Stimulated activated CD4-positive, alpha-beta T cell treated with anti-CD3 and anti-CD28 coated beads, Interleukin-12 subunit alpha, Interleukin-12 subunit beta, amount 100 ng/mL, for 4 hours (primary cell): ENCODE results near the gene VPS33A.

Experiments used
- DNase-seq: peaks from one replicate; pipeline ENCODE4 v3.0.0-alpha.2; 2020

The VPS33A gene

DNA sequence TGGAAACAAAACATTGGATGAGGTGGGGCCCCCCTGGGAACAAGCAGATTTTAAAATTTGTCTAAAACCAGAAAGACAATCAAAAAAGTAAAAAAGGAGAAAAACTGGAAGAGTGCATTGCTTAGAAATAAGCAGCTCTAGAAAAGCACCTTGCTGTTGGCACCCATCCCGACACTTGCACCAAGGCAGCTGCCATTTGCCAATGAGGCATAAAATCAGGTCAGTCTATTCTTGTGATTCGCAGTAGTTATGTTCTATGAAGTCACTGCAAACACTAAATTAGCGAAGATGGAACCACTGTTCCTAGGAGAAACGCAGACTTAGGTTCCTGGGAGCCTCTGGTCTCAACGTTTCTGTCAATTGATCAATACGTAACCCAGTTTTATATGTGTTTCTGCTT is 16.2 kb downstream of the VPS33A start:
- no peak for DNase-seq

DNA sequence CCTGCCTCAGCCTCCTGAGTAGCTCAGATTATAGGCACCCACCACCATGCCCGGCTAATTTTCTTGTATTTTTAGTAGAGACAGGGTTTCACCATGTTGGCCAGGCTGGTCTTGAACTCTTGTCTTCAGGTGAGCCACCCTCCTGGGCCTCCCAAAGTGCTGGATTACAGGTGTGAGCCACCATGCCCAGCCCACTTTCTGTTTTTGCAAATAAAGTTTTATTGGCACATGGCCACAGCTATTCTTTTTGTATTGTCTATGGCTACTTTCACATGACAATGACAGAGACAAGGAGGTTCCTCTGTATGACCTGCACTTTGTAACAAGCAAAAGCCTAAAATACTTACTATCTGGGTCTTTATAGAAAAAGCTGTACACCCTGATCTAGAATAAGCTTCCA is 20.7 kb downstream of the VPS33A start:
- DNase-seq, result no peak

DNA sequence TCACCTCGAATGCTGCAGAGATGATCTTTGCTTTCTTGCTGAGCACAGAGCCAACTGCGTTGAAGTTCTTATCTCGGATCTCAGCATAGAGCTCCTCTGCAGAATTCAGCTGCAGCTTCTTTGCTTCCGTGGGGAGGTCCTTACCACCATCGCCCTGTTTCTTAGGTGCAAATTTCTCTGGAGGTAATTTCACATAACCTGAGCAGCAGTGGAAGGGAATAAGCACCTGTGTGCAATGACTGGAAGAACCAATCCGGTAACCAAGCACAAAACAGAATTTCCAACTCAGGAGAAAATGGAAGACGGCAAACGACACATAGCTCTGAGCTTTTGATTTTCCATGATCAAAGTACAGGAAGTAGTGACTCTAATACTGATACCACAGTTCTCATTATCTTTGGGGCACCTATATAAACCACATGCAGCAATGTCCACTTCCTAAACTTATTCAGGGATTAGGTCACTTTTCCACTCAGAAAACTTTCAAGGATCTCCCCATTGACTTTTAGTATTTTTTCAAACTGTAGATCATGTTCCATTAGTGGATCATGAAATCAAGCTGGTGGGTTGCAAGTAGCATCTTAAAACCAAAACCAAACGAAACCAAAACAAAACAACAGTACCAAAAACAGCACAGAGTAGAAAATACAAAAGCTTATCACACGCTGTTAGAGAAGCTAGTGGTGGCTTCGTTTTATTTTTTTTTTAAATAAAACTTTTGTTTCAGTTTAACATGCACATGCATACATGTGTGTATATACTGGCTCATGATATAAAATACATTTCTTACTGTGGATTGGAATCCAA is 21.5 kb downstream of the VPS33A start:
- no peak for DNase-seq

DNA sequence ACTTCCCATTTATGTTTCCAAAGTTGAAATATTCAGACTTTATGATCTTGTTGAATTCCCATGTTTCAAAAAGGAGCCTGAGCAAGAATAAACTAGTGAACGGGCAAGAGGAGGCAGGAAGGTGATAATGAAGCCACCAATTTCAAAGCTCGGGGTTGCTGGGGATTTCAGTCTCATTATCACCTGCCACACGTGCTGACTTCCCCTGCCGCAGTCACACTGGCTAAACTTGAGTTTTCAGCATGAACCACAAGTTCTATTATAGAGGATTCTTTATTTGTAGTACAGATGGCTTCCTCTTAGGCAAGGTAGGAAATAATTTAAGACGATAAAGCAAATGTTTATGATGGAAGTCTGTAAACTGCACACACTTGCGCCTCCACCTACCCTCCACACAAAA is 22.3 kb downstream of the VPS33A start:
- no peak for DNase-seq

DNA sequence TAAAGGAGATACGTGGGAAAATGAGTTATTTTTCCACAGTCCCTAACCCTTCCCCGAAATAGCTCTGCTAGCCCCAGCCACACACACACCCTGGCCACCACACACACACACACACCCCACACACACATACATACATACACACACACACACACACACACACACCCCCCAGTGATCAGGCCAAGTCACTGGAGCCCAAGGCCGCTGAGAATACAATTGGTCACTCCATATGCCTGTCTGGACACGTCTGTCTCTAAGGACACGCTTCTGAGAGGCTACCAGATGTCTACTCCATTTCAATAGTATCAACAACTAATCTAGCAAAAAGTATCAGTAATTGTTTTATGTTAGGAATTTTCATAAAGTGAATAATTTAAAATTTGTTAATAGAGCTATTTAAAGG is 27.4 kb downstream of the VPS33A start:
- no peak for DNase-seq

DNA sequence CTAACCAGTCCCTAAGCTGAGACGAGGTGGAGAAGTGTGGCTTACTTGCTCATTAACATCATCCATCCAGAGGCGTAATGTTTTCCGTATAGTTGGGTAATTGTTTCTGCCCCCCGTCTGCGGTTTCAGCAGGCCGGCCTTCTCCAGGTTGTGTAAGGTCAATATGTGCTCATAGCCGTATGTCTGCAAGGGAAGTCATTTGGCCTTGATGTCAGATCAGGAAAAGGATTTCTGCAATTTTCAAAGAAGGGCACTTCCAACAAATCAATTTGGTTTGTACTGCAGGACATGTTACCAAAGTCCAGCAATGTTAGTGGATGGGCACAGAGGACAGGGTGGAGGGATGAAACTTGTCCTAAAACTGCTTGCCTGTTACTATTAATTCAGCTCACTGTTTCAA is 30.6 kb downstream of the VPS33A start:
- no peak for DNase-seq

DNA sequence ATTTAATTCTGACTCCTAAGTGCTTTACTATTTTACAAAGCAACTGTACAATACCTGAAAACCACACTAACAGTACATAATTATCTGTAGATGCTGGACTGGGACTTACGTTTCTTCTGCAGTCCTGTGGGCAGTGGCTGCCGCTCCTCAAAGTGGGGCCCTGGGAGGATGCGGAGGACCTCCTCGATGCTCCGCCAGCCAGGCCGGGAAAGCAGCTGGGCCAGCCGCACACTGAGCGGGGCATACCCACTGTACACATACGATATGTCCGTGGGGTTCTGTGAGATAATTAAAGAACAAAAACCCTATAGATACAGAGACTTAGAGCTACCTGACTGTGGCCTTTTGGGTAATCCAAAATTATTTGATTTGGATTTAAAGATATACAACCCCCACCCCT is 33.6 kb downstream of the VPS33A start:
- no peak for DNase-seq

DNA sequence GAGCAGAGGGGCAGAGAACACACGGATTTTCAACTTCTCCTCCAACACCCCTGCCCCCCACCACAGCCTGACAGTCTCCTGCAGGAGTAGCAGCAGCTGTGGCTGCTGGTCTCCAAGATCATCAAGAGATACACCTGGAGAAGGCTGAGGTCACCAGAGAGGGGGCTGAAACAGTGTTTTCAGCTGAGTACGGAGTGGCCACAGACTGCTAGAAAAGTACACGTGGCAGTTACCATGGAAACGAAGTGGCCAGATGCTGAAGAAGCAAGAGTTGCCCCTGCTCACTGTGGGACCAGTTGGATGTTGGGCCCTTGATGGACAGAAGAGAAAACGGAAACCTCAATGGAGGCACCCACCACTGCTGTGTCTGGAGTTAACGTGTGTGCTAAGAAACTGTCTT is 35.5 kb downstream of the VPS33A start:
- no peak for DNase-seq

DNA sequence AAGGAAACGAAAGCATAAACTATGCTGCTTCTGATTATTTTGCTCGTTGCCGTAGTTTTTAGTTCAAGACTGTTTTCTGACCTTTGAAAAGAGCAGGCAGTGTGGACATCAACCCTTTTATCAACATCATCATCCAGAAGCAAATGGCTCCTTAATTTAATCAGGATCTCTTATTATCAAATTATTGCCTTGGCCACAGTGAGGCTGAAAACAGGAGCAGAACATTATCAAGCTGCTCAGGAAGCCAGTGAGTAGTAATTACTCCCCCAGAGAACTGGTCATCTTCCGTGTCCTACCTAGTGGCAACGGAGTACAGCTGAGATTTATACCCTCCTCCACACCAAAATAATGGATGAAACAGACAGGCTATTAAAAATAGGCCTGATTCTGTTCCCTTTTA is 38.2 kb downstream of the VPS33A start:
- DNase-seq, result no peak

DNA sequence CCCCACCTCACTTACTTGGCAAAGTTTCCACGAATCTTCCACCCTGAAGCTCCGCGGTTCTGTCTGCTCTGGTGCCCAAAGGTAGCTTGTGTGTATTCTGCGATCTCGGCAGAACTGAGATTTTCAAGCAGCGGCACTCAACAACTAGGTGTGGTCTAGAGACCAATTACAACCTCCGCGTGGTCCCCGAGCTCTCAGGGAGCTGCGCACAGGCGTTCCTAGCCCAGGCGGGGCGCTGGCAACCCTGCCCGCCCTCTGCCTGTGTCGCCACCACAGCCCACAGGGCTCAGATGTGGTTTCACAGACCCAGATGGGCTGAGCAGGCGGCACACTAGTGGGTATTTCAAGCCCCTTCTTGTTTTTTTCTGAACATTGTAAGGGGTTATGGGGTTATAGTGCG is 39.0 kb downstream of the VPS33A start:
- no peak for DNase-seq

DNA sequence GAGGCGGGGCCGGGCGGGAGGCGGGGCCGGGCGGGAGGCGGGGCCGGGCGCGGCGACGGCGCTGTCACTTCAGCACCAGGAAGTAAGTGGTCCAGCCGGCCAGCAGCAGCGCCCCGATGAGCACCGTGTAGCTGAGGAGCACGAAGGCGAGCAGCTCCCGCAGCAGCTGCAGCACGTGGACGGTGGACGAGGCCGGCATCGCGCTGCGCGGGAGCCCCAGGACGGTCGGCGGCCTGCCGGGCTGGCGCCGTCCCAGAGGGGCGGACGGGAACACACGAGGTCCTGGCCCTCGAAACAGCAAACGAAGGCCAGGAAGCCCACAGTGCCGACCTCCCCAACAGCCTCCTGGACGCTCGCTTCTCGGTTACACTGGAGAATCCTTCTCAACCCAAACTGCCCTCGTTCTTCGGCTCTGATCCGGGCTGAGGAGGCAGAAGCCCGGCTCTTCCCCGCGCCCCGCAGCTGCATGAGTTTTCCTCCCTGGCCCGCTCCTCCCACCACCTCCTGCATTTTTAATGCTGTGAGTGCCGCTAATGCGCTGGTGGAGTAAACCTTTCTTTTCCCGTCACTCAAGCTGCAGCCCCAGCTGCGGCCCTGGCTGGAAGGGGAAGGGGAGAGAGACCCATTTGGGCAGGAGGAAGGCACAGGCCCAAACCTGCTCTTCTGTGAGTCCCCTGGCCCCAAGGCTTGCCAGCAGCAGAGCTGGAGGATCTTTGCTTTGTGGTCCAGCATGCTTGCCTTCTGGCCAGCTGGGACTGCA is 39.7 kb downstream of the VPS33A start:
- no peak for DNase-seq

DNA sequence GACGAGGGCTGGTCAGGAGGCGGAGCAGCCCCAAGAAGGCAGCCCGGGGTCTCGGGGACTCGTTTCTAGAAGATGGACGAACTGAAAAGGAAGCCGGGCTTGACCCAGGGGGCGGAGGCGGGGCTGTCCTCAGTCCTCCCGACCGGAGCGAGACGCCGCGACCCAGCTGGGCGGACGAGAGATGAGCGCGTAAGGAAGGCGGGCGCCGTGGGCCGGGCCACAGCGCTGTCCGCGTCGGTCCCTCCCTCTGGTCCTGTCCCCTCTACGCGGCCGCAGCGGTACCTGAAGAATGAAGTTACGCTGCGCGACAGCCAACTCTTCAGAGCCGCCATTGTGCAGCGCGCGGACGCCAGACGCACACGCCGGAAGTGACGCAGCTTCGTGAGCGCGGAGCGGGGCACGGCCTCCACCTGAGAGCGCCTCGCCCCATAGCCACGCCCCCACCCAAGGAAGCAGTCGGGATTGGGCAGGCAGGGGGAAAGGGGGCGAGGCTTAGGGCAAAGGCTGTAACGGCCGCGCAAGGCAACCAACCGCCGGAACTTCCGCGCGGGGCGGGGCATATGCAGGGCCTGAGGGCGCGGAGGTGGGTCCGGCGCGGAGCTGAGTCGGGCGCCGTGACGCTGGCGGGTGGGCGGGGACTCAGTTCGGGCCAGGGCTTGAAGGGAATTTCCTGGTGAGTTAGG is 40.5 kb downstream of the VPS33A start, which contains the start of gene DIABLO:
DIABLO (minus strand) TSS at position 370 of the 683 bp plus-strand sequence; CDS start at position 332, 38 bp downstream.
- peak; percentile 100 for DNase-seq

DNA sequence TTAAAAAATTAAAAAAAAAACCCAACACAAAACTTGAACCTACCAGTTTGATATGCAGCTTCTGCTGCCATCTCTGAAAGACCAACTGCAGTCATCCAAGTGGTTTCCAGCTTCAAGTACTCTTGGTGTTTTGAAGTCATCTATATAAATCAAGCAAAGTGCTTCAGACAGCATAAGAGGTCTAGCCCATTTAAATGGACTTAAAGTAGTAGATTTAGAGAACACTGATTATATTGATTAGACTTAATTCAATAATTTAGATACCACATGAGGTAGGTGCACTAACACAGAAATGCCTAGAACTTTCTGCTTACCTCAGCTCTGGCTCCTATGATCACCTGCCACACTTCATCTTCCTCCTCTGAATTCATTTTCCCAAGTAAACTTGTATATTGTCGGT is 49.8 kb downstream of the VPS33A start:
- DNase-seq, result no peak

DNA sequence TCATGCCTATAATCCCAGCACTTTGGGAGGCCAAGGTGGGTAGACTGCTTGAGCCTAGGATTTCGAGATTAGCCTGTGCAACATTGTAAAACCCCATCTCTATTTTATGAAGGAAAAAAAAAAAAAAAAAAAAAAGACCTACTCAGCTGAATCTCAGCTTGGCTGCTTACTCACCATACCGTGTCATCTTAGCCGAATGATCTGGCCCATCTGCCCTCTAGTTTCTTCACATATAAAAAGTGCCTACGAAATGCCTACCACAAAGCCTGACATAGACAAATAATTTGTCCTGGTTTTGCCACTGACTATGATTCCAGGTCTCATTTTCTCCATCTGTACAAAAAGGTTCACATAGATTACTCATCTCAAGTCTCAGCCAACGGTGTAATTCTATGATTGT is 50.5 kb downstream of the VPS33A start:
- DNase-seq, result no peak

DNA sequence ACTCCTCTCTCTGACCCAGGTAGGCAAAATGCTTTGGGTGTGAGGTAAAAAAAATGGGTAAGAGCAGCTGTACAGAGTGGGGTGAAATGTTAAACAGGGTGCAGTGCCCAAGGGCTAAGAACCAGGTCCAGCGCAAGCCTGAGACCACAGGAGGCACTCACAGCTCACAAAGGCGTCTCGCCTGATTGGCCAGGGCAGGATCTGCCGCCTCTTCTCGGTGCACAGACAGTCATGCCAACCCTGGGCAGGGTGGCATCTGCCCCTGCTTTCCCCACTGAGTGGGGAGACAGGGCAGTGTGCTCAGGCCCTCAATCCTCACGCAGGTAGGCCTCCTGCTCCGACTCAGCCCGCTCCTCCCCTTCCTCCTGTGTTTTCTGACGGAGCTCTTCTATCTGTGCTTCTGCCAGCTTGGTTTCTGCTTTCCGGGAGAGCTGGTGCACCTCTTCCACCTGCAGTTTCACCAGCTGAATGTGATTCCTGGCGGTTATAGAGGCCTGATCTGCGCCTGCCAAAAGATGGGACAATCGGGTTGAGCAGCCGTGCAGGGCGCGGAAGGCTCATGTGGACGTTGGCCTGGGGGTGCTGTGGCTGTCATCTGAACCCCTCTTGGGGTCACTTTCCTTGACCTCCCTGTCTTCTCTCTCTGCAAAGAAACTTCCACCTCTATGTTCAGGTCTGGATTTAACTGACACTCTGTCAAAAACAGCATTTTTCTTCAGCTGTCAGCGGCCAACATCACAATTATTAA is 58.0 kb downstream of the VPS33A start:
- no peak for DNase-seq

DNA sequence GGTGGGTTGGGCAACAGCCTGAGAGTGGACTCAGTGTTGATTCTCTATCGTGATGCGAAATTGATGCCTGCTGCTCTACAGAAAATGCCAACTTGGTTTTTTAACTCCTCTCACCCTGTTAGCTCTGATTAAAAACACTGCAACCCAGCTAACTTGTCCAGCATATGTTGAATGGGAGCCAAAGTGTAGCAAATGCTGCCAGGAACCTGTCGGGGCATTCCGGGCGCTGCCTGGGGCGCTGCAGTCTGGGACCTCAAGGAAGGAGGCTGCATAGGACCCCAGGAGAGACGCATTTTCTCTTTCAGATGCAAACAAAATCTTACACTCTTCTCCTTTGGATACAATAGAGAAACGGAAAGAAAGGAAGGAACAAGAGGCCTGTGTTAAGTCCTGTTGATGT is 58.9 kb downstream of the VPS33A start:
- DNase-seq, result no peak

DNA sequence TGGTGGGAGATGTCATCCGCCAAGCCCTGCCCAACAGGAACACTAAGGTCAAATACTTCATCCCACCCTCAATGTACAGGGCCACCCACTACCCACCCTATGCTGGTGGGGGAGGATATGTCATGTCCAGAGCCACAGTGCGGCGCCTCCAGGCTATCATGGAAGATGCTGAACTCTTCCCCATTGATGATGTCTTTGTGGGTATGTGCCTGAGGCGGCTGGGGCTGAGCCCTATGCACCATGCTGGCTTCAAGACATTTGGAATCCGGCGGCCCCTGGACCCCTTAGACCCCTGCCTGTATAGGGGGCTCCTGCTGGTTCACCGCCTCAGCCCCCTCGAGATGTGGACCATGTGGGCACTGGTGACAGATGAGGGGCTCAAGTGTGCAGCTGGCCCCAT is 59.3 kb downstream of the VPS33A start:
- DNase-seq, result no peak

DNA sequence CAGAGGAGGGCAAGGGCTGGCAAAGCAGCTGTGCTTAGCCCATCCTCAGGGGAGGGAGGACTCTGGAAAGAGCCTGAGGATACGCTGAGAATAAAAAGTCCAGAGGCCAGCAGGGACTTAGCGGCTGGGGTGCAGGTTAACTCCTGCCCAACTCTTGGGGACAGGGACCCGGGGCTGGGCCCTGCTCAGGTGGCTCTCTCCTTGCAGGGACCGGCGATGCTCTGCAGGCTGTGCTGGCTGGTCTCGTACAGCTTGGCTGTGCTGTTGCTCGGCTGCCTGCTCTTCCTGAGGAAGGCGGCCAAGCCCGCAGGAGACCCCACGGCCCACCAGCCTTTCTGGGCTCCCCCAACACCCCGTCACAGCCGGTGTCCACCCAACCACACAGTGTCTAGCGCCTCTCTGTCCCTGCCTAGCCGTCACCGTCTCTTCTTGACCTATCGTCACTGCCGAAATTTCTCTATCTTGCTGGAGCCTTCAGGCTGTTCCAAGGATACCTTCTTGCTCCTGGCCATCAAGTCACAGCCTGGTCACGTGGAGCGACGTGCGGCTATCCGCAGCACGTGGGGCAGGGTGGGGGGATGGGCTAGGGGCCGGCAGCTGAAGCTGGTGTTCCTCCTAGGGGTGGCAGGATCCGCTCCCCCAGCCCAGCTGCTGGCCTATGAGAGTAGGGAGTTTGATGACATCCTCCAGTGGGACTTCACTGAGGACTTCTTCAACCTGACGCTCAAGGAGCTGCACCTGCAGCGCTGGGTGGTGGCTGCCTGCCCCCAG is 60.0 kb downstream of the VPS33A start:
- no peak for DNase-seq

DNA sequence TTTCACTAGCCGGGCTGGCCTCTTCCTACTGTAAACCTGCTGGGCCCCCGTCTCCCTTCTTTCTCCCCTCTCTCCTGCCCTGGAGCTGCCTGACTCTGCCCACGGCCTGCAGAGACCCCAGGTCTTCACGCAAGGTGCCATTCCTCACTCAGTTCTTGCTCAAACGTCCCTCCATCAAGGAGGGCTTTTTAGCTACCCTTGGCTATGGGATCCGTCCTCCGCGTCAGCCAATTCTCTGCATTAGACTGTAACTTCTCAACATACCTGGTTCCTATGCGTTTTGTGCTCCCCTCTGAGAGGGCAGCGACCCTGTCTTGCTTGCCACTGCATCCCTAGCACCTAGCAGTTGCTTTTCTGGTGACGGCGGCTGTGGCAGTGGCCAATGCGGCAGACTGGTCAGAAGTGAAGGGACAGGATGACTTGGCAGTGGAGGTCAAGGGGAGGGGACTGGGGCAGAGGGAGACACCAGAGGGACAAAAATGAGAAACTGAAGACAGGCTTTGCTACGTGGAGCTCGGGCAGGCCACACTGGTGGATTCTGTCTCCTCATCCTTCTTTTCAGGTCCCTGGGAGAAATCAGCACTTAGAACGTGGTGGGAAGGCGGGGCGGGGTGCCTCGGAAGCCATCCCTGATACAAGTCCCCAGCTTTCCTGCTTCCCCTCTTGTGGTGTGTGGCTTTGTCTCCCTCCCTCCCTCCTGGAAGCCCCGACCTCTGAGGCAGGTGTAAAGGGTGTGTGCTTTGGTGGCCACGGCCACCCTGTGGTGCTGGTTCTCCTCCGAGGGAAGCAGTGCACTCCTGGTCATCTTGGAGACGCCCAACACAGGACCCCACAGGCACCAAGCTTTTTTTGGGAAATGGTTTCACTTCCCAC is 61.0 kb downstream of the VPS33A start:
- DNase-seq, result no peak

DNA sequence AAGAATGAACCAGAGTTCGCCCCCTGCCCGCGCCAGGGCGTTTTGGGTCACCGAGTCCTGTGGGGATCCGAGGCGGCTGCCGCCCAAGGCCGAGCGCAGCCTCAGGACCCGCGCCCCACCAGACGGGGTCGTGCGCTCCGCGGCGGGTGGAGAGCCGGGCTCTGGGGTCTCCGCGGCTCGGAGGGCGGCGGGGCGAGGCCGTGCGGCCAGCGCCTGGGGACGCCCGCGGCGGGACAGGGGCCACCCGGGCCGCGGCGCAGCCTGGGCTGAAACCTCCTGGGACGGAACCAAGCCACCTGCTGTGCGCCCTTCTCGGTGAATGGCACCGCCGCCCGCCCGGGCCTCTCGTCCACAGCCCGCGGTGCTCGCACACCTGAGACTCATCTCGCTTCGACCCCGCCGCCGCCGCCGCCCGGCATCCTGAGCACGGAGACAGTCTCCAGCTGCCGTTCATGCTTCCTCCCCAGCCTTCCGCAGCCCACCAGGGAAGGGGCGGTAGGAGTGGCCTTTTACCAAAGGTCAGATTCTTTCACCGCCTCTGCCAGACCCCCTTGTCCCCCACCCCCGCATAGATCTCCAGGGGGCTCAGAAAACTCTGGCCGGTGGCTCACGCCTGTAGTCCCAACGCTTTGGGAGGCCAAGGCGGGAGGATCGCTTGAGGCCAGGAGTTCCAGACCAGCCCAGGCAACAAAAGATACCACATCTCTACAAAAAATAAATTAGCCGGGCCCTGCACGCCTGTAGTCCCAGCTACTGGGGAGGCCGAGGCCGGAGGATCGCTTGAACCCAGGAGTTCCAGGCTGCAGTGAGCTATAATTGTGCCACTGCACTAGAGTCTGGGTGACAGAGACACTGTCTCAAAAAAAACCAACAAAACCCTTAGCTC is 61.9 kb downstream of the VPS33A start:
- no peak for DNase-seq
